Testis (tissue), 3 donors: ENCODE measurements around the gene SLC4A4. TPM values are rescaled to one million over a fixed set of nuclear protein-coding genes. Genes with fewer than 3 reads are reported as not detected.

Experiments
- DNase-seq: peaks from one replicate; pipeline ENCODE4 v3.0.0-alpha.2; 2019
- H3K27ac ChIP-seq, 2 donors: fragments of 200-600 bp; sonication (generic); one replicate each; pipeline ENCODE4 v1.5.1; 2019
- H3K27me3 ChIP-seq: fragments of 200-600 bp; sonication (generic); one replicate; pipeline ENCODE4 v1.5.1; 2019
- H3K36me3 ChIP-seq: fragments of 200-600 bp; sonication (generic); one replicate; pipeline ENCODE4 v1.5.1; 2017; ENCODE audit warnings: low read depth; ENCODE audit errors: missing control alignments
- H3K4me1 ChIP-seq: fragments of 200-600 bp; sonication (generic); one replicate; pipeline ENCODE4 v1.5.1; 2019
- H3K4me3 ChIP-seq, 2 donors: fragments of 200-600 bp; sonication (generic); one replicate each; pipeline ENCODE4 v1.5.1; 2017 to 2019
- H3K9me3 ChIP-seq: fragments of 200-600 bp; sonication (generic); one replicate; pipeline ENCODE4 v1.5.1; 2017
- POLR2A ChIP-seq: fragments of 450-650 bp; IDR thresholded peaks from one replicate; pipeline ENCODE4 v1.6.1; 2017; ENCODE audit warnings: antibody characterized with exemption, mild to moderate bottlenecking, moderate library complexity
- WGBS, 2 donors: methylation state at CpG; one replicate each; pipeline ENCODE4 v1.1.5; 2018; 5-methylcytosine and 5-hydroxymethylcytosine counted together
- intact Hi-C: fragments of 100-400 bp; cut with DNase I; formaldehyde crosslinking; loops from one replicate; pipeline ENCODE4 v1.15.1; 2023; ENCODE audit warnings: low total_unique reads
- polyA plus RNA-seq: library from polyadenylated mRNA; stranded (reverse); fragments of 350-450 nt; fragmentation: Illumina TruSeq; extraction: RNeasy Lipid Tissue Mini Kit (QIAGEN cat#74804); gene quantifications from one replicate; pipeline ENCODE4 v1.2.3, GENCODE V29; 2014; ENCODE audit warnings: low read depth, low replicate concordance; ENCODE audit not compliant: insufficient read depth
- total RNA-seq, 2 donors: library from RNA; depleted of rRNA; stranded (reverse); fragments of >200 nt; gene quantifications; one replicate each; pipeline ENCODE4 v1.2.3, GENCODE V29; 2016
- TF ChIP-seq, protein P1 (sequence below), 3 experiments: fragments of 450-650 bp in 2 of 3; fragments of 200-600 bp in 1 of 3; sonication (generic) in 1 of 3; IDR thresholded peaks; one replicate each; pipeline ENCODE4 v1.5.1; 2016 to 2019; ENCODE audit warnings: antibody characterized with exemption in 3 of 3, mild to moderate bottlenecking in 2 of 3, moderate library complexity in 1 of 3

The SLC4A4 gene
- total and polyA plus RNA-seq, 3 donors from 2014 or later, result 1.7 to 2.9 (median 2.2) TPM

DNA sequence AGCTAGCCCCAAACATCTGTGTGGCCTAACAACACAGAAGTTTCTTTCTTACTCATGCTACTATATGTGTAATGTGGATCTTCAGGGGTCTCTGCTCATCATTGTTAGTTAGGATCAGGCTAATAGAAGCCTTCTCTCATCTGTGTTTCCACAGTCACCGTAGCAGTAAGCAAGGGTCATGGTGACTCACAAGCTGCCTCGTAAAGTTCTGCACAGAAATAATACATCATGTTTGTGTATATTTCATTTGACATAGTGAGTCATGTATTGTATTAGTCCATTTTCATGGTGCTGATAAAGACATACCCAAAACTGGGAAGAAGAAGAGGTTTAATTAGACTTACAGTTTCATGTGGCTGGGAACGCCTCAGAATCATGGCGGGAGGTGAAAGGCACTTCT lies 38.7 kb downstream of the SLC4A4 start:
- WGBS, 2 donors, result 93 to 95% methylated on average over 4 of the region's 4 CpGs
- Histone ChIP-seq H3K27ac (no peak overlapping the region), H3K4me1 (no peaks in the 10 kb centered on the region), H3K27me3 (no peaks in the 10 kb centered on the region), H3K4me3 (no peak overlapping the region), H3K9me3 (no peaks in the 10 kb centered on the region), H3K36me3 (no peaks in the 10 kb centered on the region)
- TF ChIP-seq POLR2A, result no peak
- TF ChIP-seq, protein P1, sequence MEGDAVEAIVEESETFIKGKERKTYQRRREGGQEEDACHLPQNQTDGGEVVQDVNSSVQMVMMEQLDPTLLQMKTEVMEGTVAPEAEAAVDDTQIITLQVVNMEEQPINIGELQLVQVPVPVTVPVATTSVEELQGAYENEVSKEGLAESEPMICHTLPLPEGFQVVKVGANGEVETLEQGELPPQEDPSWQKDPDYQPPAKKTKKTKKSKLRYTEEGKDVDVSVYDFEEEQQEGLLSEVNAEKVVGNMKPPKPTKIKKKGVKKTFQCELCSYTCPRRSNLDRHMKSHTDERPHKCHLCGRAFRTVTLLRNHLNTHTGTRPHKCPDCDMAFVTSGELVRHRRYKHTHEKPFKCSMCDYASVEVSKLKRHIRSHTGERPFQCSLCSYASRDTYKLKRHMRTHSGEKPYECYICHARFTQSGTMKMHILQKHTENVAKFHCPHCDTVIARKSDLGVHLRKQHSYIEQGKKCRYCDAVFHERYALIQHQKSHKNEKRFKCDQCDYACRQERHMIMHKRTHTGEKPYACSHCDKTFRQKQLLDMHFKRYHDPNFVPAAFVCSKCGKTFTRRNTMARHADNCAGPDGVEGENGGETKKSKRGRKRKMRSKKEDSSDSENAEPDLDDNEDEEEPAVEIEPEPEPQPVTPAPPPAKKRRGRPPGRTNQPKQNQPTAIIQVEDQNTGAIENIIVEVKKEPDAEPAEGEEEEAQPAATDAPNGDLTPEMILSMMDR (IDR thresholded peaks at IDR 0.05), result no peak
- intact Hi-C loops, result no loop called here
- DNase-seq, result no peak

DNA sequence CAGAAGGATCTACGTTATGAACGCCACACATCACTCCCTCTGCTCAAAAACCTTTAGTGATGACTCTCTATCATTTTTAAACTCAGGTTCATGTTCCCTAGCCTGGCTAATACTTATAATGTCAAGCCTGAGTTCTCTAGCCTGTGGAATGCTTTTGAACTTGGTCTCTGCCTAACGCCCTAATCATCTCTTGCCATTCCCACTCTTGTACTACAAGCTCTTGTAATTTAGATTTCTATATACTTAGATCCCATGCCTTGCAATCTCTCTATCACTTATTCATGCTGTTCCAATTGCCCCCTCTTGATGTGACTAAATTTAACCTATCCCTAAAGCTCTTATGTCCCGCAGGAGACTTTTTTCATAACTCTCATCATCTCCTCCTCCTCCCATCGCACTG lies 40.3 kb downstream of the SLC4A4 start:
- no peak overlapping the region for H3K4me3 ChIP-seq
- DNase-seq, result no peak
- TF ChIP-seq, protein P1 (IDR thresholded peaks at IDR 0.05), result no peak
- TF ChIP-seq POLR2A, result no peak
- no peaks in the 10 kb centered on the region for H3K4me1 ChIP-seq
- H3K9me3 ChIP-seq, result no peaks in the 10 kb centered on the region
- intact Hi-C loops, result no loop called here
- H3K27me3 ChIP-seq, result no peaks in the 10 kb centered on the region
- H3K27ac ChIP-seq, result no peak overlapping the region
- H3K36me3 ChIP-seq, result no peaks in the 10 kb centered on the region
- 92 to 93% methylated on average over 5 of the region's 5 CpGs for WGBS, 2 donors

DNA sequence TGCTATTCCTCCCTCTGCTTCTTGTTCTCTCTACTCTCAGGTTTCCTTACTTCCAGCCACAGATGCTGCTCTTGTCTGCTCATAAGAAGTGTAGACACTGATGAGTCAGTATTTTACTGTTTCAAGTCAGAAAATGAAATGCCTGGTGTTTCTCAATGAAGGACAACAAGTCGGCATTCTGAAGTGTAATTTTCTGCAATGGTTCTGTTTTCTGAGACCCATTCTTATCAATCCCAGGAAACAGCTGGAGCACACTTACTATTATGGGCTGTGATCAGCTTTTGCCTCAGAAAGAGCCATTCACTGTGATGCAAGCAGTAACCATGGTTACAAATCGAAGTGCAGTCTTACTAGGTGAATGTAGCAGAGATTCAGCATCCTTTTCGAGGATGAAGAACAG lies 42.0 kb downstream of the SLC4A4 start:
- intact Hi-C loops, result no loop called here
- no peaks in the 10 kb centered on the region for H3K36me3 ChIP-seq
- H3K27me3 ChIP-seq, result no peaks in the 10 kb centered on the region
- WGBS, 2 donors, result 86 to 92% methylated on average over 3 of the region's 3 CpGs
- no peak overlapping the region for H3K4me3 ChIP-seq
- no peak overlapping the region for H3K27ac ChIP-seq
- no peak for DNase-seq
- H3K9me3 ChIP-seq, result no peaks in the 10 kb centered on the region
- no peaks in the 10 kb centered on the region for H3K4me1 ChIP-seq
- TF ChIP-seq, protein P1 (IDR thresholded peaks at IDR 0.05), result no peak
- no peak for TF ChIP-seq POLR2A

DNA sequence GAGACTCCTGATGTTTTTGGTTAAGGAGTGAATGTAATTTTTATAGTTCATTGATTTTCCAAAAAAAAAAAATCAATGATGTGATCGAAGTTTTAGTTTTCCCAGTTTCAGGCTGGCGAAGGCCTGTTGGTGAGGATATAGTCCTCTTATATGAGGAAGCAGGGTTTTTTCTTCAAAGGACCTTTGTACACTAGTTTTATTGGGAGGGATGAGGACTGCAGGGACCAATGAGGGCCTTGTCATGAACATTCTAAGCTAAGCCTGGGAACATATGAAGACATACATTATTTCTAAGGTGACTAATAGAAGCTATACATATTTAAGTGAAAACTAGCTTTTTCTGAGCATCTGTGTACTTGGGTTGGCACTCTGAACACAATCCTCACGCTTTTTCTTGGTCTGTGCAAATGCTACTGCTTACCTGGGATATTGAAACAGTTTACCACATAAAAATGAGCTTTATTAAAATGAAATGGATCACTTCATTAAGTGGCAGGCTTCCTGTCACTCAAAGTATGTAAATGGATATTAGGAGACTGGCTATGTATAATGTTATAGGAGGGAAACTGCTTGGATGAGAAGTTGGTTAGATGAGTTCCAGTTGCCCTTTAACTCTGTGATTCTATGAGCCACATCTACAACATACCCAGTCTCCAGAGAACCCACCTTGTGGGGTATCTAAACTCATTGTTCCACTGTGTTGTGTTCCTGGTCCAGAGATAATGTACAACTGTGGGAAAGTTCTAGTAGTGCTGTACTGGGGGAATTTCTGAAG lies 43.5 kb downstream of the SLC4A4 start:
- Histone ChIP-seq H3K4me1 (no peaks in the 10 kb centered on the region), H3K9me3 (no peaks in the 10 kb centered on the region), H3K27ac (no peak overlapping the region), H3K36me3 (no peaks in the 10 kb centered on the region), H3K4me3 (no peak overlapping the region), H3K27me3 (no peaks in the 10 kb centered on the region)
- TF ChIP-seq POLR2A, result no peak
- TF ChIP-seq, protein P1 (IDR thresholded peaks at IDR 0.05), result no peak
- WGBS, 2 donors, result 94 to 95% methylated on average over 3 of the region's 3 CpGs
- DNase-seq, result no peak
- intact Hi-C loops, result no loop called here
